HFF-Myc (cell line): ENCODE data around the gene ARHGAP40.

Source experiments
- DNase-seq: peaks from one replicate; pipeline ENCODE4 v3.0.0-alpha.2; 2011; ENCODE audit warnings: low read depth; ENCODE audit errors: extremely low read depth
- H3K4me3 ChIP-seq: replicated peaks from 2 replicates; pipeline ENCODE4 v1.5.1; 2011; ENCODE audit warnings: low read depth, mild to moderate bottlenecking, control low read depth, low read length
- CTCF ChIP-seq: IDR thresholded peaks from 2 replicates; pipeline ENCODE4 v1.5.1; 2012; ENCODE audit warnings: mild to moderate bottlenecking, low read depth, low read length, control low read depth; ENCODE audit errors: missing control alignments

ARHGAP40 gene

DNA sequence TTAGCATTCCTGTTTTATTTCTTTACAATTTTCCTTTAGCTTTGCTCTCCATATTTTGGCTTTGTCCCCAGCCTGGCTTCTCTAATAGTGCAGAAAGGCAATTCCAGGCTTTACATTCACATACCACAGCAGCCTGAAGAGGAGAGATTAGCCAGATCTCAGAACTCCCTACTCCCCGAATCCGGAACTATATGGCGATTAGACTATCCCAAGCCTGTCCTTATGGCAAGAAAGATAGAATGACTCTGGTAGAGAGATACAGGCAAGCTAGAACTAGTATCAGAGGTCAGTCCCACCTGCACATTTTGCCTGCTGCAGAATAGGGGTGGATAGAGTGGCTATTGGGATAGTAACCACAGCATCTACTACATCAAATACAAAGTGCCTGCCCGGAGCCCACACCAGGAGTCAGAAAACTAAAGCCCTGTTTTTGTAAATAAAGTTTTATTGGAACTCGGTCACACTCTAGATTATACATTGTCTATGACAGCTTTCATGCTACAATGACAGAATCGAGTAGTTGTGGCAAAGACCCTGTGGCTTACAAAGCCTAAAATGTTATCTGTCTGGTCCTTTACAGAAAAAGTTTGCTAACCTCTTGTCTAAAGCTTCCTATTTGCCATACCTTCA is 37.7 kb upstream of the ARHGAP40 start:
- no peak overlapping the region for H3K4me3 ChIP-seq
- DNase-seq = no peak
- no peak for TF ChIP-seq CTCF

DNA sequence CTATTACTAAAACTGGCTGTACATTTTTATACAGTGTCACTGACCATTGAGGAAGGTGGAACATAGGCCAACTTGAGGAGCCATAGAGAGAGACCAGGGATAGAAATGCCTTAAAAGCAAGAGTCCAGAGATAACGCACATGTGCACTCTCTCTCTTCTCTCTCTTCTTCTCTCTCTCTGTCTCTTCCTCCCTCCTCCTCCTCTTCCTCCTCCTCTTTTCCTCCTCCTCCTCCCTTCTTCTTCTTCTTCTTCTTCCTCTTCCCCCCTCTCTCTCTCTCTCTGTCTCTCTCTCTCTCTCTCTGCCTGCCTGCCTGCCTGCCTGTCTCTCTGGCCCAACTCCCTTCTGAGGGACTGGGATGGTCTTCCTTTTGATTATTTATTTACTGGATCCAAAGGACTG is 36.9 kb upstream of the ARHGAP40 start:
- no peak for DNase-seq
- TF ChIP-seq CTCF = no peak
- no peak overlapping the region for H3K4me3 ChIP-seq

DNA sequence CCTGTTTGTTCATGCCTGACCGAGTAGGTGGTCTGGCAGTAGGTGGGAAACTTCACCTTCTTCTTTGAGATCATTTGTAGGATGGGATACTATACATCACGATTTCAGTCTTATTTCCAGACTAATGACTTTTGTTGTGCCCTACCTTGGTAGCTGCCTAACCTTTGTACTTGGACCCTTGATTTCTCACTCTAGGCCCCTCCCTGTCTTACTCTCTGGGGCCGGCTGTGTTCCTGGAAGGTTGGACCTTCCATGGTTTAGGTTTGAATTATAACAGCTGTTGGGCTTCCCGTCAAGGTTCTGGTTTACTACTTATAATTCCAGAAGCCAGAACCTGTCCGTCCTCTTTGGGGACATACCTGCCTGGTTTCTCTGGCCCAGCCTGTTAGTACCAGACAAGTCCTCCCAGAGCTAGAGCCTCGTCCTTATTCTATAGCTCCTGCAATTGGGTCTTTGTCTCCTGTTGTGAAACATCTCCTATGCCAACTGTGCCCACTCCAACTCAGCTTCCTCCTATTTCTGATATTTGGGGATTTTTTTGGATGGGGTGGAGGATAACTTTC is 35.5 kb upstream of the ARHGAP40 start:
- TF ChIP-seq CTCF = no peak
- no peak for DNase-seq
- no peak overlapping the region for H3K4me3 ChIP-seq

DNA sequence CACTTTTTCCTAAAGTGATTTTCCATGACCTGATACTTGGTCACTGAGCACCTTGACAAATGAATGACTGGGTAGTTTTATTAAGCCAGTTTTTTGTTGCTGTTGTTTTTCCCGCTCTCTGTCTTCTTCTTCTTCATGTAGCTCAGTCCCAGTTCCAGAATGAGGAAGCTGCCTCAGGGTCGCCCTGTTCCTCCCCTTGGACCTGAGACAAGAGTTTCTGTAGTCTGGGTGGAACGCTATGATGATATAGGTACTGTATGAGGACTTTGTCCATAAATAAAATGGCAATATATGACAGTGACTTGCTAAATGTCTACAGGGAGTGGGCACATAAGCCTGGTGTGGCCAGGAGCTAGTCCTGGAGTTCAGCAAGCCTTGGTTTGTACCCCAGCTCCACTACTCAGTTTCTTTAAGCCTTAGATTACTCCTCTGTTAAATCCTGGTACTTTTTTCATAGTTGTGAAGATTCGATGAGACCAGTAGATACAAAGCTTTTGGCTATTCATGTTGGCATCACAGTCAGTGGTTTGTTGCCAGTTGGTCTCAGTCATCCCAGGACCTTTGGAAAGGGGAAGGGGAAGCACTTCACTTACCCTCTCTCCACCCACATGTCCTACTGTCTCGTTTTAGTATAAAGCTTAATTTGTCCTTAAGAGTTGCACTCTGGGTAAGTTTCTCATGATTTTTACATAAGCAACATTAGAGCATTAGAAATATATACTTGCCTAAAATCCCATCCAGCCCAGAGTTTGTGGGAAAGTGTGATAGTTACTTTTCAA is 31.7 kb upstream of the ARHGAP40 start:
- no peak for TF ChIP-seq CTCF
- H3K4me3 ChIP-seq = no peak overlapping the region
- no peak for DNase-seq

DNA sequence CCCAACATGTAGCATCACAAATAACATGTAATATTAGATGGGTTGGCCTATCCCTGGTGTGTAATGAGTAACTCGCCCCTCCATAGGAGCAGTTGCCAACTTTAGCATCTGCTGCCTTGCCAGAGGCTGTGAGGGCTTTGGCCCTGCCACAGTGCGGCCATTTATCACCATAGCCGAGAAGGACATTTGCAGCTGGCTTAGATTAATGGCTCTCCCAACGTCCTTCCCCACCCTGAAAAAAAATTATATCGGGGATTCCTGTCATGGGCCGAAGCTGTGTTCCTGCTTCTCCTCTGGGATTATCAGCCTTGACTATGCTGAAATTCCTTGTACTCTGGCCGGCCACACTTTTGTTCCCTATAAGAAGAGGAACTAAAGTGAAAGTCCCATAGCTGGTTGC is 28.2 kb upstream of the ARHGAP40 start:
- DNase-seq = no peak
- no peak for TF ChIP-seq CTCF
- no peak overlapping the region for H3K4me3 ChIP-seq

DNA sequence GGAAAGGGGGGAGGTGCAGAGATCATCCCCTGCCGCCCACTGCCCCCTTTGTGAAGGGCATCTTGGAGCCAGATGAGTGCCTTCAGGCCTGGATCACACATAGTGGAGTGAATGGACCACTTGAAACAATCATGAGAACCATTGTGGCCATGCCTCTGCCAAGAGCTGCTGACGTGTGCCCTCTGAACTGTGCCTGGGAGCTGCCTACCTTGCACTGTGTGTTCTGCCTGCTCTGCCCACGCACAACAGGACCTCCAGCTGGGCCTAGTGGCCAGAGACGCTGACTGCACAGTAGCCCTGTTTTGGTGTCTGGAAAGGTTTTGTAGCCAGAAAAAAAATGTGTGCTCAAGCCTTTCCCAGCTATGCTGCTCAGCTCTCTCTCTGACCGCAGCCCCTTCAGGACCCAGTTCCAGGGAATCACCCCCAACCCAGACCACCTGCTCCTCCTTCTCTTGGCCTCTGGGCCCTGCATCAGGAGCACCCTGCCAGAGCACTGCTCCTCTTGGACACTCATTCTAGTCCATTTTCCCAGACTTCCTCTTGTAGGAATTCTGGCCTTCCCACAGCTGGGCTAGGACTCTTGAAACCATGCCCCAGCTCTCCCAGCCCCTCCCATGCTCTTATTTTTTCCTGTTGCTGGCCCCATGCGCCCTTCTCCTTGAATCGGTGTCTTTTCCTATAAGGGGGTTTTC is 22.2 kb upstream of the ARHGAP40 start:
- DNase-seq = no peak
- no peak for TF ChIP-seq CTCF
- H3K4me3 ChIP-seq = no peak overlapping the region
